ENCODE measurements around the gene FLNB. TPM values are rescaled to one million over a fixed set of nuclear protein-coding genes. Genes with fewer than 3 reads are reported as not detected.

FLNB gene
- total and polyA plus RNA-seq, 9 of the 15 experiments (the other 6 are each of a cell fraction or from before 2014, with no cell fraction given), result 9.4 to 48.1 (median 25.6) TPM

GRCh38 chr3:58163234-58163633 lies 155.0 kb downstream of the FLNB start:
- no peak overlapping the region for H3K27ac ChIP-seq (ENCODE audit: extremely low read depth, low read depth, low read length)
- no peak overlapping the region for H3K9ac ChIP-seq (ENCODE audit: insufficient read depth in 1 of 2, low read depth in 2 of 2, low read length in 2 of 2)

GRCh38 chr3:58164199-58164879 lies 156.1 kb downstream of the FLNB start:
- no peak overlapping the region for H2AFZ ChIP-seq (ENCODE audit: low read depth, low read length)
- peak overlapping the region in 1 of 2 experiments; percentile 62; a peak in 2 of 4 replicates for H3K9ac ChIP-seq (ENCODE audit: insufficient read depth in 1 of 2, low read depth in 2 of 2, low read length in 2 of 2)
- H3K27me3 ChIP-seq (ENCODE audit: control insufficient read depth in 2 of 2, insufficient read depth in 2 of 2, low read length in 2 of 2), result no peaks in the 10 kb centered on the region
- TF ChIP-seq TEAD2 (tag; IDR thresholded peaks at IDR 0.05), result no peak
- TF ChIP-seq KDM1A (IDR thresholded peaks at IDR 0.05), result peak; percentile 12 to 15; a peak in 1 of 4 replicates
- peak; percentile 24 for TF ChIP-seq RBM25 (IDR thresholded peaks at IDR 0.05; ENCODE audit: low read depth, low read length, severe bottlenecking)
- no peaks in the 10 kb centered on the region for H4K20me1 ChIP-seq (replicated peaks; ENCODE audit: control insufficient read depth, insufficient read depth, low read length)
- H3K9me3 ChIP-seq (replicated peaks; ENCODE audit: control insufficient read depth, insufficient read depth, low read depth, low read length), result no peaks in the 10 kb centered on the region; the same call in 1 of the 2 replicates
- H3K9me1 ChIP-seq (ENCODE audit: control insufficient read depth, insufficient read depth, low read length), result peaks cover 3% of the 10 kb centered on the region
- peaks cover 34 to 39% of the 10 kb centered on the region in 2 experiments for H3K4me1 ChIP-seq (replicated peaks in 1 of 2; ENCODE audit: control insufficient read depth in 2 of 2, insufficient read depth in 2 of 2, low read length in 2 of 2)
- FAIRE-seq (no peak), DNase-seq (ENCODE audit: extremely low read depth in 1 of 4, low spot score in 3 of 4) (no peak), ATAC-seq (no peak)
- WGBS (ENCODE audit: insufficient coverage, low coverage, missing lambda C conversion rate), result 73% methylated on average over 11 of the region's 12 CpGs
- BruUV-seq (replicated peaks), result no TSS peak
- POLR2A ChIA-PET, result no interaction called here
- H3K4me2 ChIP-seq (ENCODE audit: insufficient read depth, low read length), result no peak overlapping the region
- CTCF ChIA-PET (ENCODE audit: low intra/inter-chr PET ratio), result interaction anchor here (0.6 kb wide), 1 partner anchor 177 kb away, joined by 4 read pairs; no protein-coding TSS in a partner anchor
- intact Hi-C loops (cut with micrococcal nuclease), result no loop called here
- H3K36me3 ChIP-seq (ENCODE audit: control insufficient read depth, insufficient read depth, low read length), result peaks cover 53% of the 10 kb centered on the region; the same call in 2 of the 3 replicates
- in situ Hi-C loops (cut with MboI), result loop anchor here (25.0 kb wide), 1 partner anchor 152 kb away; the partner anchor contains the start of gene FLNB
- no peak overlapping the region for H3K4me3 ChIP-seq
- H3K27ac ChIP-seq (ENCODE audit: extremely low read depth, low read depth, low read length), result no peak overlapping the region
- no peaks in the 10 kb centered on the region for H3K79me2 ChIP-seq (ENCODE audit: control insufficient read depth, insufficient read depth, low read length)

More at GRCh38 chr3:58163234-58163633, 155.0 kb downstream of the FLNB start:
- BruUV-seq (replicated peaks), result no TSS peak
- Histone ChIP-seq H3K79me2 (ENCODE audit: control insufficient read depth, insufficient read depth, low read length) (no peaks in the 10 kb centered on the region), H3K4me3 (no peak overlapping the region), H3K4me2 (ENCODE audit: insufficient read depth, low read length) (no peak overlapping the region), H3K4me1 (replicated peaks in 1 of 2; ENCODE audit: control insufficient read depth in 2 of 2, insufficient read depth in 2 of 2, low read length in 2 of 2) (peaks cover 34 to 39% of the 10 kb centered on the region in 2 experiments), H3K9me1 (ENCODE audit: control insufficient read depth, insufficient read depth, low read length) (peaks cover 3% of the 10 kb centered on the region), H2AFZ (ENCODE audit: low read depth, low read length) (no peak overlapping the region), H4K20me1 (replicated peaks; ENCODE audit: control insufficient read depth, insufficient read depth, low read length) (no peaks in the 10 kb centered on the region), H3K27me3 (ENCODE audit: control insufficient read depth in 2 of 2, insufficient read depth in 2 of 2, low read length in 2 of 2) (no peaks in the 10 kb centered on the region), H3K36me3 (ENCODE audit: control insufficient read depth, insufficient read depth, low read length) (peaks cover 44% of the 10 kb centered on the region; the same call in 2 of the 3 replicates), H3K9me3 (replicated peaks; ENCODE audit: control insufficient read depth, insufficient read depth, low read depth, low read length) (no peaks in the 10 kb centered on the region; the same call in 1 of the 2 replicates)
- ATAC-seq (no peak), DNase-seq (ENCODE audit: extremely low read depth in 1 of 4, low spot score in 3 of 4) (no peak), FAIRE-seq (no peak)
- ChIA-PET POLR2A (interaction anchor here (1.1 kb wide), 1 partner anchor 608 kb away, joined by 3 read pairs; no protein-coding TSS in a partner anchor), CTCF (ENCODE audit: low intra/inter-chr PET ratio) (no interaction called here)
- in situ Hi-C loops (cut with MboI), result loop anchor here (25.0 kb wide), 1 partner anchor 151 kb away; the partner anchor contains the start of gene FLNB
- TF ChIP-seq CREBBP (IDR thresholded peaks at IDR 0.05; ENCODE audit: low read depth, low read length), result no peak
- 0 out of 4 replicates have a peak, but pooled peaks of 1 of the 2 experiments have one; percentile 9 for TF ChIP-seq RCOR1 (IDR thresholded peaks at IDR 0.05; ENCODE audit: borderline replicate concordance in 1 of 2, low read depth in 2 of 2, low read length in 2 of 2)
- TF ChIP-seq KDM1A (IDR thresholded peaks at IDR 0.05), result peak in 1 of 2 experiments; percentile 19; a peak in 2 of 4 replicates
- WGBS (ENCODE audit: insufficient coverage, low coverage, missing lambda C conversion rate), result 54% methylated on average over 10 of the region's 14 CpGs
- intact Hi-C loops (cut with micrococcal nuclease), result no loop called here

Measured in K562 (cell line).